Measurements from ENCODE around the gene SLC29A2.

DNA sequence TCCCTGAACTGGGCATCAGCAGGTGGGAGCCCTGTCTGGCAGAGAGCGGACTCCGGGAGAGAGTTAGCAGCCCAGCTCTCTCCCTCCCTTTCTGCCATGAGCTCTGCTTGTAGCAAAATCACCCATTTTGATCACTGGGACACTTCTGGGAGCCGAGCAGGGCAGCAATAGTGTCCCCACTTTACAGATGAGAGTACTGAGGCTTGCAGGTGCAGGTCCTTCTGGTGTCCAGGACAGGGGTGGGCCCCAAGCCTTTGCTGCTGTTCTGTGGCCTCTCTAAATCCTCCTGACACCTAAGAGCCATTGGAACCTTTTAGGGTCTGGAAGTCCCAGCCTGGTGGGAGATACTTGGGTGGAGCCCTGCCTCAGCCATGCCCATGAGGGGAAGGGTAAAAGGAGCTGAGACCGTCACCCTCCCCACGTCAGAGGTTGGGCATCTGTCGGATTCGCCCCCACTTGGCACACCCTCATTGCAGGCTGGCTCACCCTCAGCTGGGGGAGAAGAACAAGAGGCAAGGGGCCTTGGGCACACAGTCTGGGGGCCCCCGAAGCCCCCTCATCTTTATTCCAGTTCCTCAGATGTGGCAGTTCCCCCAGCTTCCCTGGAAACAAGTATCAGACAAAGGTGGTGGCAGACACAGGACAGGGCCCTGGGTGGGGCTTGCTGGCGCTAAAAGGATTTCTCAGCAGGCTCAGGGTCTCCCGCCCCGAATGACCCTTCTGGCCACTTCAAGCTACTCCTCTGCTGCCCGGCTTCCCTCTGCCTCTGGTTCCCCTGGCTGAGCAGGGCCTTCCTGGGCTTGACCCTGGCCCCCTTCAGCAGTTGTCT is 39.8 kb downstream of the SLC29A2 start:
- TF ChIP-seq POLR2A (IDR thresholded peaks at IDR 0.05) = no peak
- TF ChIP-seq, protein P1, sequence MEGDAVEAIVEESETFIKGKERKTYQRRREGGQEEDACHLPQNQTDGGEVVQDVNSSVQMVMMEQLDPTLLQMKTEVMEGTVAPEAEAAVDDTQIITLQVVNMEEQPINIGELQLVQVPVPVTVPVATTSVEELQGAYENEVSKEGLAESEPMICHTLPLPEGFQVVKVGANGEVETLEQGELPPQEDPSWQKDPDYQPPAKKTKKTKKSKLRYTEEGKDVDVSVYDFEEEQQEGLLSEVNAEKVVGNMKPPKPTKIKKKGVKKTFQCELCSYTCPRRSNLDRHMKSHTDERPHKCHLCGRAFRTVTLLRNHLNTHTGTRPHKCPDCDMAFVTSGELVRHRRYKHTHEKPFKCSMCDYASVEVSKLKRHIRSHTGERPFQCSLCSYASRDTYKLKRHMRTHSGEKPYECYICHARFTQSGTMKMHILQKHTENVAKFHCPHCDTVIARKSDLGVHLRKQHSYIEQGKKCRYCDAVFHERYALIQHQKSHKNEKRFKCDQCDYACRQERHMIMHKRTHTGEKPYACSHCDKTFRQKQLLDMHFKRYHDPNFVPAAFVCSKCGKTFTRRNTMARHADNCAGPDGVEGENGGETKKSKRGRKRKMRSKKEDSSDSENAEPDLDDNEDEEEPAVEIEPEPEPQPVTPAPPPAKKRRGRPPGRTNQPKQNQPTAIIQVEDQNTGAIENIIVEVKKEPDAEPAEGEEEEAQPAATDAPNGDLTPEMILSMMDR (IDR thresholded peaks at IDR 0.05) = no peak
- TF ChIP-seq POLR2AphosphoS5 (IDR thresholded peaks at IDR 0.05) = no peak

Data from upper lobe of left lung (tissue), 4 donors.